SKM-1 (cell line): ENCODE data around the gene ADRA2B.
"Not testable (repeated sequence)": the region's sequence is repeated elsewhere in the genome, so short reads cannot be mapped to it uniquely, and the experiment has no call there.

Experiments
- DNase-seq: peaks from one replicate; lab custom pipeline; 2025; ENCODE audit not compliant: unreplicated experiment; lab: John Stamatoyannopoulos, UW

The ADRA2B gene

DNA sequence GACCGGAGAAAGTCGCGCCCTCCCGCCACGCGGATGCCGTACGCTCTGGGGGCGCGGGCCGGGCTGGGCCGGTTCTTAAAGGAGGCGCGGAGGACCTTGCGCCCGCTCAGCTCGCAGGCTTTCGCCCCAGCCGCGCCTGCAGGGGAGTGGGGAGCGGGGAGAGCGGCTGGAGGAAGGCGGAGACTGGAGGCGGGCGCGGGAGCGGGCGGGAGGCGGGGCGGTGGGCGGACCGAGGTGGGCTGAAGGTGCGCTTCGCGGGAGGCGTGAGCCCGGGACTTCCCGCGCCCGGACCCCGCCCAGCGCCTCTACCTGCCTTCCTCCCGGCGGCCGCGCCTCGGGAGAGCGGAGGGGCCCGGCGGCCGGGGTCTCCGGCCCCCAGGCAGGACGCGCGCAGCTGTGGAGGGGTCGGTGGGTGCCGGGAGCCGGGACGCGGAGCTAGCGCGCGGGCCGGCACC is at the start of gene ADRA2B:
Gene ADRA2B (minus strand): TSS at position 148 of the 455 bp plus-strand sequence. CDS start 422 bp downstream, outside the sequence.
- no peak for DNase-seq

DNA sequence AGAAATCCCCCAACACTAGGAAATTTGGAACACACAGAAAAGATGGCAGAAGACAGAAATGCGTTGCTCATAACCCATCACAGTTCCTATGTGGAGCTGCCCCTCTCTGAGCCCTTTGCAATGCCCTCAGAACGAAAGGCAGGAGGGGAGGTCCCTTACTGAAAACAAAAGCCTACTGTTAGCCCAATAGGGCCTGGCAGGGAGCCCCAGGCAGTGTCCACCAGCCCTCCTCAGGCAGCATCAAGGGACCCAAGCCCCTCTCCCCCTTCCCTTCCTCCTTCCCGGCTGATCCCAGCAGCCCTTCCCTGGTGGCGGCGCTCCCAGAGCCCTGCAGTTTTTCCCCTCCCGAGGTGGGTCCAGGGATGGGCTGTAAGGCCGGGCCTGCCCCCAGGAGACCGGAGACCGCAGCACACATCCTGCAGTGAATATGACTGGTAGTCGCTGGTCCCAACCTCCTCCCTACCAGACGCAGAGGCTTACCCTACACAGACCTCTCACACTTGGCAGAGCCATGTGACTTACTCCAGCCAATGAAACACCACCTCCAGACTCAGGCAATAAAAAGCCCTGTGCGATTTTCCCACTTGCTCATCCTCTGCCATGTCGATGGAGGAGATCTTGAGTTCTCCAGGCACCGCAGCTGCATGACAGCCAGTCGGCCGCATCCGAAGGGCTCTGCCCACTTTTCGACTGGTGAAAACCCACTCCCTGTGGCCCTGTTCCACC is 48.3 kb upstream of the ADRA2B start:
- DNase-seq, result no peak

DNA sequence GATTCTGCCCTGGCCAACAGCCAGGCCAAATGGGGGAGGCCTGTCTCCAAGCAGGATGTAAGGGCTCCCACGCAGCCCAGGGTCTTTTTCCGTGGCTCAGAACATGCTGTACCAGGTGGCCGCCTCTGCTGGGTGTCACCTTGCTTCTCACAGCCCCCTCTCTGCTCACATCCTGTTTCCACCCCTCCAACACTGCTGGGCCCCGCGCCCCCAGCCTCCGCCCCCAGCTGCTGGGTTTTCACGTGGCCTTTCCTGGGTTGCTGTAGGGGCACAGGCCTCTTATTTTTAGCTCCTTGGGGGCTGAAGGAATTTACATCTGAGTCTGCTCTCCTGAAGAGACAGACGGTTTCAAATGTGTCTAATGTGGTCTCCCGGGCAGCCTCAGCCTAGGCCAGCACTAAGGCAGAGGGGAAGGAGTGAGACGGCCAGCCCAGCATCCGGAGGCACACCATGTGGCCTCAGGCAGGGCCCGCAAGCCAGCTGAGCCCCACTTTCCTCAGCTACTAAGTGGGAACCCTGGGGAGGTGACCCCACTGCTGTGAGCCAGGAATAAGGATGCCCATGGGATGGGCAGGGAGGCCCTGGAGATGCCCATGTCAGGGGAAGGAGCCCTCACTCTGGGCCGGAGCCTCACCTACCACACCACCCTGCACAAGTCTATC is 47.5 kb upstream of the ADRA2B start:
- DNase-seq, result no peak

DNA sequence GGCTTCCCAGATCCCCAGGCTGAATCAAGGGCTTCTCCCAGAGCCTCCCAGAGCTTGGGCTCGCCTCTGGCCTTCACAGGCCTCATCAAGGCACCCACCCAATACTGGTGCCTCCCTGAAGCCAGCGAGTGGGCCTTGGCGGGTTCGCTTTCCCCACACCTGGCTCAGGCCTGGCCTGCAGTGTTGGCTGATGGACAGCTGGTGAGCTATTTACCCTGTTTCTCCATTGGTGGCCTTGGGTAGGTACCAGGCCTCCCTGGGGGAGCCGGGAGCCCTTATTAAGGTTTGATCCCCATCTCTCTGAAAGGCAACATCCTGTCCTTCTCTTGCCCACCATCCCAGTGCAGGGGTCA is 47.0 kb upstream of the ADRA2B start:
- DNase-seq, result no peak

DNA sequence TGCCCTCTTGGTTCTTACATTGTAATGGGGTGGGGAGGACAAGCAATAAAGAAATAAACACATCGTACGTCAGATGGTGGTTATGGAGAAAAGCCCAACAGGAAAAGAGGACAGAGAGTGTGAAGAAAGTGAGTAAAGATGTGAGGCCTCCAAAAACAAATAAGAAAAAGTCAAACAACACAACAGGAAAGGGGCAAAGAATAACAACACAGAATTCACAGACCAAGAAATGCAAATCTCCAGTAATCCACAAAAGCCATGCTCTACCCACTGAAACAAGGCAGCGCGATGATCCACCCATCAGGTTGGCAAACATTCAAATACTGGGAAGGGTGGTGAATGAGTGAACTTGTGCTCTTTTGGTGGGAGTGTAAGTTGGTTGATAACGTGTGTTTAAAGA is 45.5 kb upstream of the ADRA2B start:
- no peak for DNase-seq

DNA sequence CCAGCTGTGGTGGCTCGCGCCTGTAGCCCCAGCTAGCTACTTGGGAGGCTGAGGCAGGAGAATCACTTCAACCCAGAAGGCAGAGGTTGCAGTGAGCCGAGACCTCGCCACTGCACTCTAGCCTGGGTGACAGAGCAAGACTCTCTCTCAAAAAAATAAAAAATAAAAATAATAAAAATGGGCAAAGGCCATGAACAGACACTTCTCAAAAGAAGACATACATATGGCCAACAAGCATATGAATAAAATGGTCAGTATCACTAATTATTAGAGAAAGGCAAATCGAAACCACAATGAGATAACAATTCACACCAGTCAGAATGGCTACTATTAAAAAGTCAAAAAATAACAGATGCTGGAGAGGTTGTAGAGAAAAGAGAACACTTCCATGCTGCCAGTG is 44.0 kb upstream of the ADRA2B start:
- not testable (repeated sequence) for DNase-seq

DNA sequence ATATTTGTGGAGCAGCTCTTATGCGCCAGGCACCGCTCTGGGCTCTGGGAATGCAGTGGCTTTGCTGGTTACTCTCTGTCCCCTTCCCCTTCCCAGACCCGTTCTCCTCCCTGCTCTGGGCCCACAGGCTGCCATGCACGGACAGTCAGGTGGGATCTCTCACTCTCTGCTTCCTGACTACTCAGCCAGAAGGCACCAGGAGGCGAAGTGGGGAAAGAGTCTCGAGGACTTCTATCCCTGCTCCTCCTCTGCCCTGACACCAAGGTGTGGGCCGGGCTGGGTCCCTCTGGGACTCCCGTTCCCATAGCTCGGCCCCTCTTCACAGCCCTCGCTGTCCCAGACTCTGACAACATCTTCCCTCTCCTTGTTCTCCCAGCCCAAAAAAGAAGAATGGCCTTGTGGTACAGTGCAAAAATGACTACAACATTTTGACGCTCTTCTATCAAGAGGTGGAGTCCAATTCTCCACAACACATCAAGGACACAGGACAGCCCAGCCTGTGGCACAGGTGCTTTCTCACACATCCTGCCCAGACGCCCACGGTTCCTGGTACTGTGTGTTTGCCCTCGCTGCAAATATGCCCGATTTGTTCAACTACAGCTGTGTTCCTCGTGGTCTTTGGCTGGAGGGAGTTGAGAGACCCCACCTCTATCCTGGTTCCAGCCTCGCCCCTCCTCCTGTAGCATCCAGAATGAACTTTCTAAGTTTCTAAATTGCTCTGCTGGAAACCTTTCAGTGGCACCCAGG is 42.9 kb upstream of the ADRA2B start:
- no peak for DNase-seq

DNA sequence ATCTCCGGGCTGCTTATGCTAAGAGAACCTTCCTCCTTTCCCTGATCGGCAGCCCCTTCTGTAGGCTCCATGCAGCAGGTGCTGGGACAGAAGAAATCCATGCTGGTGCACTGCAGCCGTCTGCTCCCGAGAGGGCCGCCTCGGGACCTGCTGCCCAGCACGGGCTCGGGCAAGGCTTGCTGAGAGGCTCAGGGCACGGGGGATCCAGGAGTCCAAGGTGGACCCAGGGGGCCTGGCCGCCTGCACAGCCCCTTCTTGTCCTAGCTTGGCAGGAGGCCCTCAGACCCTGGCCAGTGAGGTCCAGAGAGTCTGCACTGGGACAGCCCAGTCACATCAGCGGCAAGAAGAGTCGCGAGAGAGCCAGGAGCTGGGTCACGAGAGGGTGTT is 42.2 kb upstream of the ADRA2B start:
- no peak for DNase-seq

DNA sequence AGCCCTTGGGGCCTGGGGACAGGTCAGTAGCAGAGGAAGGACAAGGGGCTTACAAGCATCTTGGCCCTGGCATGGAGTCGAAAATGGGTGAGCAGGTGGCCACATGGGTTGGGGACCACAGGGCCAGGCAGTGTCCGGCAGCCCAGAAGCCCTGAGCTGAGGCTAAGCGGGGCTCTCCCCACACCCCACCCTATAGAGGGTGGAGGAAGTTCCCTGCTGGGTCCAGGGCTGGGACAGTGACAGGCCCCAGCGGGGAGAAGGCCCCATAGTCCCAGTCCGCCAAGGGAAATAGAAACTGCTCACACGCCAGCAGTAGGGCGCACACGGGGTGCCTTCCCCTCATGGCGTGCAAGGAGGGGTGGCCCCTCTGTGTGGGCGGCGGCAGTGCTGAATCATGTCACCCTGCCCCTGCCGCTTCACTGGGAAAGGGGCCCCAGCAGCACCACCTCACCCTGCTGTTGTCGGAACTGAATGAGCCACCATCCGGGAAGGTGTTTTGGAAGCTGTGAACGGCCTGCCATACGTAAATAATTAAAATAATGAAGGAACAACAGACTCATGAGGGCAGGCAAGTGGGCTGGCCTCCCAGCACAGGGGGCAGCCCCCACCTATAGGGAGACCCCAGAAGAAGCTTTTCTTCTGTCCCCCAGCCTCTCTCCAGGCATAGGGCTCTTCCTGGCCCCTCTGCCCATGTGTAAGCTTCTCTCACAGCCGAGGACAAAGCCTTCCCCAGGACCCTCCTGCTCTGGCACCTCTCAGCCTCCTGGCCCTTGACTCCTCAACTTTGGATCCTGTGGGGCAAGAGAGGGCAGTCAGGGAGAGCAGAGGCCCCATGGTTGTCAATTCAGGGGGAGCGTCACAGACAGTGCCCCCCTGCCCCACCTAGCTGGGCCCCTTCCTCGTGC is 41.5 kb upstream of the ADRA2B start:
- DNase-seq, result no peak

DNA sequence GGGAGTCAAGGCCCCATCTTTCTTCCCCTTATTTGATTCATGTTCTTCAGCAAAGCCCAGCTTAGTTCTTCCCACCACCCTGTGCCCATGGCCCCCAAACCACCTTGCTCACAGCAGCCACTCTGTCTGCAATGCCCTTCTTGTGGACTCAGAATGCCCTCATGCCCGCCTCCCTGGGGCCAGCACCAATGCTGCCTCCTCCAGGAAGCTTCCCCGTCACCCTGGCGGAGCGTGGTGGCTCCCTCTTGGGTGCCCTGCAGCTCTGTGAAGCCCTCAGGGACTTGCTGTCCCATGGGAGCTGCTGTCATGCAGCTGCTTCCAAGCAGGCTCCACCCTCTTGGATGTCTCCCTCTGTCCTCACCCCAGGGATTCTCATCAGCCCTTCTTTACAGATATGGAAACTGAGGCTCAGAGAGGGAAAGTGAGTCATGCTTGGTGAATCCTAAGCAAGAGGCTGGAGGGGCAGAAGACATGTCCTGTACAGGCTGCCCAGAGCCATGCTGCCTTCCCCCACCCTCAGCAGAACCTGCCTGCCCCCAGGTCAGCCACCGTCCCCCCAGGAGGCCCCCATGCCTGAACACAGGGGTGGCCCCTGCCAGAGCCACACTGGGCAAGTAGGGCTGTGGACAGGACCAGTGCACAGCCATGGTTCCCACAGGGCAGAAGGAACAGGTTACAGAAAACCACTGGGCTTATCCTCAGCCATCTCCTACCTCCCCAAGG is 40.7 kb upstream of the ADRA2B start:
- DNase-seq, result no peak

DNA sequence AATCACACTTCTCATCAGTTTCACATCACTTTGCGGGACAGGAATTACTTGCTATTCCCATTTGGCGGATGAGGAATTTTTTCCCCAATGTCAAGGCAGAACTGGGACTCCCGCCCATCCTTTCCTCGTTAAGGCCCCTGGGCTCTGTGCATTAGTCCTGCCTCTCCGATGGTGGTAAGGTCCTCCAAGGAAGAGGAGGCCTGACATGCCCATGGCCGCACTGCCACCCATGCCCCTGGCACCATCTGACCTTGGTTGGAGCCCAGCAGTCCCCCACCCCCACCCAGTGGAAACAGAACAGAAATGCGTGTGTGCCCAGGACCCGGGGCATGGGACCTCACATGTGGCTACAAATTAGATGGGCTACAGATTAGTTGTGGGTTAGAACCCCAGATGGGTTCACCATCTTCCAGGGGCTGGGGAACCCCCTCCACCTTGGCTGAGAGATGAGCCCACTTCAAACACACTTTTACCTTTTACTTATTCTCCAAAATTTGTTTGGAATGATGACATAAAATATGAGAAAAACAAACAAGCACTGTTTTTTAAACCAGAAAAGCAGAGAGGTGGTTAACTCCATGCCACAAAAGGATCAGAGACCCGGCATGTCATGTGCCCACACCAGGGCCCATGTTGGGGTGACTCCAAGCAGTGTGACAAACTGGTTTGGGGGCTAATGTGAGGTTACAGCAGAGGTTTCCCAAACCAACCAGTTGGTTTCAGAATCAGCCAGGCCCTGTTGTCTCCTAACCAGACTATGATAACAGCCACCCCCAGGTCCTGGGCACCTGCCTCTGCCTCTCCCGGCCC is 39.8 kb upstream of the ADRA2B start:
- DNase-seq, result no peak

DNA sequence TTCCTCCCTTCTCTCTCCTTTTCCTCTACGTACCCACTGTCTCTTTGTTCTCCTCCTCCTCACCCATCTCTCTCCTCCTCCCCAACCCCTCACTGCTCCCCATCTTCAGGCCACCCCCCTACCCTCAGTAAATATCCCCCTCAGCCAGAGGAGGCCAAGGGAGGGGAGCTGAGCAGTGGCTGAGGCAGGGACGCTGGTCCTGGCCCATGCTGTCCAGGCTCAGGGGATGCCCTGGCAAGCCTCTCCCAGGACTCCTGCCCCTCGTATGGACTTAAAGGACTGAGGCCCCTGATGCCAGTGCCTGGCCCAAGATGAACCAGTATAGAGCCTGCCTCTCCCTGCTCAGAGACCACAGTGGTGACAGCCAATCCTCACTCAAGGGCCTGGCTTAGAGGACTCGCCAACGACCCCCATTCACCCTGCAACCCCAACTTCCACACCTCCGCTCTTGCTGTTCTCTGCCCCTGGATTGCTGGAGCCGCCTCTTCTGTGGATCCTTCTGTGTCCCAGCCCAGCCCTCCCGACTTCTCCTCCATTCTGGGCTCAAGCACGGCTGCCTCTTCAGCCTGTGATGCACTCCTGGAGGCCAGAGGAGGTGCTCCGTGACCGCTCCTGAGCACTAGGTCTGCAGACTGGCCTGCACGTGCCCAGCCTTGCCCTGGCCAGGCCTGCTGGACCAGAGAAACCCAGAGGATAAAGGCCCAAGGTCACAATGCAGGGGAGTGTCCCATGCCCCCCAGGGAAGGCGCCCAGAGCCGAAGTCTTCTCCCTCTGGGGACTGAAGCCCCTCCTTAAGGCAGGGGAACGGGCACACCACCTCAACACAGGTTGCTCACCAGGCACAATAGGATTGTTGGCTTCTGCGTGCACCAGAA is 38.4 kb upstream of the ADRA2B start:
- DNase-seq, result no peak

DNA sequence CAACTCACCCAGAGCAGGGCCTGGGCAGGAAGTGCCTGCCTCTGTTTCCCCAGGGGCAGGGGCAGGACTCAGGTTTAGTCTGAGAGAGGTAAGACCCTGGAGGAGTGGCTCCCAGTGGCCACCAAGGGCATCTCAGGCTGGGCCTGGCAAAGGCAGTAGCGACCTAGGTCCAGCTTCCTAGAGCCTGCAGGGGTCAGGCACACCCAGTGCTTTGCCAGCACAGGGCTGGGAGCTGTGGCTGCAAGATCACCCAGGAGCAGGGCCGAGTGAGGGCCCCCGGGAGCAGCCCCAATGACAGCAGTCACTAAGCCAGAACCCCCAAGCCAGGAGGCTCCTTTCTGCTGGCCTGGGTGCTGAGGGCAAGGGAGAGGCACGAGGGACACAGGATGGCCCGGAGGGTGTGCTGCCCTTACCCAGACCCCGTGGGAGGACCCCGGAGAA is 37.6 kb upstream of the ADRA2B start:
- no peak for DNase-seq

DNA sequence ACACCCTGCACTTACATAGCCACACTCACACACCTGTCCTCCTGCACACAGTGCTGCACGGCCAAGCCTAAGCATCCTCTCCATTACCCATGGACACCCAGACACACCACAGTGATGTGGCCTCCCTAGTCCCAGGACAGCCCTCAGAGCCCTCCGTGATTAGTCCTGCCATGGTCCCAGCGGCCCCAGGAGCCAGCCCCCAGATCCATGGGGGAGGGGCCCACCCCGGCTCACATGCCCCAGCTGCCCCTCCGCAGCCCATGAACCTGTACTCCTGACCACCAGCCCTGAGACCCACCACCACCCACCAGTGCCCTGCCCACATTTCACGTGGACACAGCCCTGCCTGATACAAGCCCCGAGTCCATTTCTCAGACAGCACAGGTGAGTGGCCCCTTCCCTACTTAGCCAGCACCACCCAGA is 36.9 kb upstream of the ADRA2B start:
- no peak for DNase-seq

DNA sequence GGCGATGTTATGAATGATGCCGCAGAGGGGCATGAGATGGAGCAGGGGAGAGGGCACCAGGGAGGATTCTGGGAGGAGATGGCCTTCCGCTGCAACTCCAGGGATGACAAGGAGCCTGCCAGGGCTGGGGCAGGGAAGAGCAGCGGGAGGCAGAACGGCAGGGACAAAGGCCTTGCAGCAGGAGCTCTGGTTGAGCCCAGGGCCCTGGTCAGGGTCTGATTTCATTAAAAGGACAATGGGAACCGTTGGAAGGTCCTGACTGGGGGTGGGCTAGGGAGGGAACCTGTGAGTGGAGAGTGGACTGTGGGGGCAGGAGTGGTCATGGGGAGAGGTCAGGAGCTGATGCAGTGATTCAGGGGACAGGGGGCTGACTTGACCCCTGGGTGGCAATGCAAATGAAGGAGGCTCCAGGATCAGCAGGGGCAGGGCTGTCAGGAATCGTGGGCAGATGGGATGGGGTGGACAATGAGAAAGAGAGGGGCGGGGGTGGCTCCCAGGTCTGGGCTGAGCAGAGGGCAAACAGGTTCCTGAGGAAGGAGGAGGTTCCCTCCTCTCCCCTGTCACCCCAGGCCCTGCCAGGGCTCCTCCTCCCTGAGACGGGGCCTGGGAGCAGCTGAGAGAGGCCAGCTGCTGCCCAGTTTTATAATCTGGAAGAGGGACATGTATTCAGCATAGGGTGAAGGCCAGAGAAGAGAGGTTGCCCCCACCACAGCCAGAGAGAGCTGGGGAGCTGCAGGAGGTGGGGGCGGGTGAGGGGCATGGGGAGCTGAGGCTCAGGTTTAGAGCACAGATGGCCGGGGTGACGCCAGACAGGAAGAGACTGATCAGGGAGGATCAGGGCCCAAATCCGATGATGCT is 36.2 kb upstream of the ADRA2B start:
- DNase-seq, result no peak

DNA sequence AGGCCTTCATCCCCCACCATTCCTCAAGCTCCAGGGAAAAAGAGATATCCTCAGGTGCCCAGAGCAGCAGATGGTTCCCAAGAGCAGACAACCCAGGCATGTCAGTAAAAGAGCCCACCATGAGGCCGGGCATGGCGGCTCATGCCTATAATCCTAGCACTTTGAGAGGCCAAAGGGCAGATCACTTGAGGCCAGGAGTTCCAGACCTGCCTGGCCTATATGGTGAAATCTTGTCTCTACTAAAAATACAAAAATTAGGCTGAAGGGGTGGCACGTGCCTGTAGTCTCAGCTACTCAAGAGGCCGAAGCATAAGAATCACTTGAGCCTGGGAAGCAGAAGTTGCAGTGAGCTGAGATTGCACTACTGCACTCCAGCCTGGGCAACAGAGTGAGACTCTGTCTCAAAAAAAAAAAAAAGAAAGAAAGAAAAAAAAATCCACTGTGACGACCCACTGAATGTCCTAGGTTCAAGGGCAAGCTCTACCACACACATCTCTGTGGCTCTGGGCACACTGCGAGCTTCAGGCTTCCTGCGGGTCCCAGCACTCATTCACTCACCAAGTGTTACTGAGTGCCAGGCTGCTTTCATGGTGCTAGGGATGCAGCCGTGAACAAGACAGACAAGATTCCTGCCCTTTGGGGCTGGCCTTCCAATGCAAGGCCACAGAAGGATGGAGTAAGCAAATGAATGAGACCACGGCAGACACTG is 35.4 kb upstream of the ADRA2B start:
- DNase-seq, result no peak
